GM12801 (cell line): ENCODE measurements around the gene DACT1.

ENCODE experiments used
- CTCF ChIP-seq: IDR thresholded peaks from one replicate; pipeline ENCODE4 v1.5.1; 2011; ENCODE audit warnings: control low read depth; ENCODE audit not compliant: insufficient read length; ENCODE audit errors: extremely low read depth

DACT1 gene

GRCh38 chr14:58638231-58639197 lies 752 bp downstream of the DACT1 start:
- TF ChIP-seq CTCF, result no peak

- no peak for TF ChIP-seq CTCF
Observed at GRCh38 chr14:58639198-58639565, 1.4 kb downstream of the DACT1 start.

GRCh38 chr14:58639842-58640484 lies 2.2 kb downstream of the DACT1 start:
- TF ChIP-seq CTCF, result no peak

- no peak for TF ChIP-seq CTCF
Observed at GRCh38 chr14:58640959-58641358, 3.2 kb downstream of the DACT1 start.

- no peak for TF ChIP-seq CTCF
Observed at GRCh38 chr14:58641509-58641908, 3.7 kb downstream of the DACT1 start.

GRCh38 chr14:58643366-58643765 lies 5.6 kb downstream of the DACT1 start:
- no peak for TF ChIP-seq CTCF

- TF ChIP-seq CTCF, result no peak
Observed at GRCh38 chr14:58645641-58646040, 7.9 kb downstream of the DACT1 start.
